ENCODE results near the gene LRRC4.

LRRC4 gene

GRCh38 chr7:128004623-128005022, 26.6 kb downstream of the LRRC4 start:
- no peak for DNase-seq

- no peak for DNase-seq
These were observed 27.4 kb downstream of the LRRC4 start for GRCh38 chr7:128003787-128004186.

GRCh38 chr7:128003167-128003566, 28.1 kb downstream of the LRRC4 start:
- no peak for DNase-seq

GRCh38 chr7:128000854-128001265, 30.4 kb downstream of the LRRC4 start:
- no peak for DNase-seq

GRCh38 chr7:128000048-128000447, 31.2 kb downstream of the LRRC4 start:
- no peak for DNase-seq

- no peak for DNase-seq
These were observed 32.6 kb downstream of the LRRC4 start for GRCh38 chr7:127998671-127999070.

GRCh38 chr7:127997226-127997922, 33.9 kb downstream of the LRRC4 start:
- DNase-seq = no peak

- no peak for DNase-seq
These were observed 34.8 kb downstream of the LRRC4 start for GRCh38 chr7:127996253-127997071.

- no peak for DNase-seq
These were observed 35.4 kb downstream of the LRRC4 start for GRCh38 chr7:127995881-127996215.

GRCh38 chr7:127995156-127995880, 35.9 kb downstream of the LRRC4 start:
- DNase-seq = no peak

- DNase-seq = no peak
These were observed 37.2 kb downstream of the LRRC4 start for GRCh38 chr7:127993987-127994386.

- DNase-seq = no peak
These were observed 37.9 kb downstream of the LRRC4 start for GRCh38 chr7:127993317-127993716.

- DNase-seq = no peak
These were observed 42.5 kb downstream of the LRRC4 start for GRCh38 chr7:127988751-127989150.

- DNase-seq = no peak
These were observed 44.4 kb downstream of the LRRC4 start for GRCh38 chr7:127986581-127987521.

- no peak for DNase-seq
These were observed 47.4 kb downstream of the LRRC4 start for GRCh38 chr7:127983804-127984332.

GRCh38 chr7:127981965-127982364, 49.3 kb downstream of the LRRC4 start:
- DNase-seq = no peak

- DNase-seq = no peak
These were observed 50.3 kb downstream of the LRRC4 start for GRCh38 chr7:127980901-127981300.

- DNase-seq = no peak
These were observed 51.5 kb downstream of the LRRC4 start for GRCh38 chr7:127979728-127980126.

GRCh38 chr7:127979113-127979727, 52.0 kb downstream of the LRRC4 start:
- no peak for DNase-seq

GRCh38 chr7:127978421-127978820, 52.8 kb downstream of the LRRC4 start:
- no peak for DNase-seq

All from activated T-cell treated with anti-CD3 and anti-CD28 coated beads for 4 hours (primary cell).